ENCODE measurements around the gene FRRS1.
"Not testable (repeated sequence)": the region's sequence is repeated elsewhere in the genome, so short reads cannot be mapped to it uniquely, and the experiment has no call there.

Gene FRRS1

GRCh38 chr1:99764909-99765308, 1.5 kb downstream of the FRRS1 start:
- DNase-seq (ENCODE audit: low read depth), result no peak

GRCh38 chr1:99764439-99764838, 2.0 kb downstream of the FRRS1 start:
- no peak for DNase-seq (ENCODE audit: low read depth)

GRCh38 chr1:99763956-99764355, 2.5 kb downstream of the FRRS1 start:
- no peak for DNase-seq (ENCODE audit: low read depth)

GRCh38 chr1:99761774-99762173, 4.7 kb downstream of the FRRS1 start:
- DNase-seq (ENCODE audit: low read depth), result no peak

- no peak for DNase-seq (ENCODE audit: low read depth)
Measured at GRCh38 chr1:99759518-99760160, 6.8 kb downstream of the FRRS1 start.

GRCh38 chr1:99758686-99759517, 7.5 kb downstream of the FRRS1 start:
- DNase-seq (ENCODE audit: low read depth), result not testable (repeated sequence)

GRCh38 chr1:99758073-99758511, 8.3 kb downstream of the FRRS1 start:
- DNase-seq (ENCODE audit: low read depth), result no peak

GRCh38 chr1:99756598-99756997, 9.8 kb downstream of the FRRS1 start:
- DNase-seq (ENCODE audit: low read depth), result no peak

- DNase-seq (ENCODE audit: low read depth), result no peak
Measured at GRCh38 chr1:99755664-99756063, 10.8 kb downstream of the FRRS1 start.

- no peak for DNase-seq (ENCODE audit: low read depth)
Measured at GRCh38 chr1:99754697-99755096, 11.7 kb downstream of the FRRS1 start.

GRCh38 chr1:99754055-99754626, 12.3 kb downstream of the FRRS1 start:
- DNase-seq (ENCODE audit: low read depth), result no peak

GRCh38 chr1:99751877-99752504, 14.4 kb downstream of the FRRS1 start:
- DNase-seq (ENCODE audit: low read depth), result no peak

- no peak for DNase-seq (ENCODE audit: low read depth)
Measured at GRCh38 chr1:99749504-99750347, 16.7 kb downstream of the FRRS1 start.

GRCh38 chr1:99748419-99748818, 18.0 kb downstream of the FRRS1 start:
- no peak for DNase-seq (ENCODE audit: low read depth)

- no peak for DNase-seq (ENCODE audit: low read depth)
Measured at GRCh38 chr1:99745684-99746083, 20.8 kb downstream of the FRRS1 start.

GRCh38 chr1:99745061-99745460, 21.4 kb downstream of the FRRS1 start:
- DNase-seq (ENCODE audit: low read depth), result no peak

- DNase-seq (ENCODE audit: low read depth), result no peak
Measured at GRCh38 chr1:99740141-99740540, 26.3 kb downstream of the FRRS1 start.

GRCh38 chr1:99738858-99739465, 27.5 kb downstream of the FRRS1 start:
- DNase-seq (ENCODE audit: low read depth), result no peak

- no peak for DNase-seq (ENCODE audit: low read depth)
Measured at GRCh38 chr1:99737016-99737415, 29.4 kb downstream of the FRRS1 start.

- no peak for DNase-seq (ENCODE audit: low read depth)
Measured at GRCh38 chr1:99735852-99736251, 30.6 kb downstream of the FRRS1 start.

- DNase-seq (ENCODE audit: low read depth), result no peak
Measured at GRCh38 chr1:99731384-99731783, 35.1 kb downstream of the FRRS1 start.

Measured in activated T-helper 9 cell treated with anti-CD3 and anti-CD28 coated beads, Interleukin-2, amount 50 U/mL, for 16 hours (primary cell).